Spleen (tissue), 11 donors: ENCODE data around the gene MRPL49. TPM values are rescaled to one million over a fixed set of nuclear protein-coding genes. Genes with fewer than 3 reads are reported as not detected.
"Not testable (repeated sequence)": the region's sequence is repeated elsewhere in the genome, so short reads cannot be mapped to it uniquely, and the experiment has no call there.

Source experiments
- DNase-seq: peaks from one replicate; pipeline ENCODE4 v3.0.0-alpha.2; 2020
- H3K27ac ChIP-seq, 8 donors: fragments of 200-600 bp; sonication (generic) in 7 of 8; 1 replicate in 4 of 8; 2 replicates in 4 of 8; pipeline versions ENCODE4 v1.5.0 to v1.8.0; 2016 to 2021; ENCODE audit warnings: inconsistent platforms in 4 of 8, mild to moderate bottlenecking in 4 of 8, moderate library complexity in 1 of 8
- H3K27me3 ChIP-seq, 7 donors: fragments of 200-600 bp; sonication (generic) in 6 of 7; replicated peaks in 1 of 7; 1 replicate in 4 of 7; 2 replicates in 3 of 7; pipeline versions ENCODE4 v1.5.0 to v1.8.0; 2016 to 2021; ENCODE audit warnings: inconsistent platforms in 3 of 7, mild to moderate bottlenecking in 1 of 7
- H3K36me3 ChIP-seq, 6 donors: fragments of 200-600 bp; sonication (generic) in 5 of 6; 1 replicate in 4 of 6; 2 replicates in 2 of 6; pipeline versions ENCODE4 v1.5.0 to v1.8.0; 2016 to 2021; ENCODE audit warnings: inconsistent platforms in 2 of 6
- H3K4me1 ChIP-seq, 6 donors: fragments of 200-600 bp; sonication (generic) in 5 of 6; 1 replicate in 3 of 6; 2 replicates in 3 of 6; pipeline versions ENCODE4 v1.5.0 to v1.8.0; 2016 to 2021; ENCODE audit warnings: inconsistent platforms in 3 of 6
- H3K4me3 ChIP-seq, 8 donors: fragments of 200-600 bp; sonication (generic) in 7 of 8; 1 replicate in 4 of 8; 2 replicates in 4 of 8; pipeline versions ENCODE4 v1.5.0 to v1.8.0; 2016 to 2021; ENCODE audit warnings: inconsistent platforms in 4 of 8, mild to moderate bottlenecking in 4 of 8, moderate library complexity in 2 of 8
- H3K9me3 ChIP-seq, 8 donors: fragments of 200-600 bp; sonication (generic) in 7 of 8; 1 replicate in 4 of 8; 2 replicates in 4 of 8; pipeline versions ENCODE4 v1.5.0 to v1.8.0; 2016 to 2021; ENCODE audit warnings: inconsistent platforms in 4 of 8
- POLR2A ChIP-seq, 3 donors: fragments of 450-650 bp; IDR thresholded peaks; one replicate each; pipeline ENCODE4 v1.5.1; 2017; ENCODE audit warnings: antibody characterized with exemption in 3 of 3, mild to moderate bottlenecking in 1 of 3
- POLR2AphosphoS5 ChIP-seq, 3 donors: sonication (generic); formaldehyde crosslinking; IDR thresholded peaks; one replicate each; pipeline ENCODE4 v1.5.1; 2017; ENCODE audit warnings: antibody characterized with exemption in 3 of 3
- WGBS, 5 donors: extraction: QIAGEN DNeasy Blood & Tissue Kit in 3 of 5; methylation state at CpG; one replicate each; pipeline versions ENCODE4 v1.1.5 to v1.1.7; 2013 to 2018; 5-methylcytosine and 5-hydroxymethylcytosine counted together
- intact Hi-C: fragments of 100-400 bp; cut with DNase I; formaldehyde crosslinking; loops from one replicate; pipeline ENCODE4 v1.15.0; 2023; ENCODE audit warnings: low total_unique reads
- polyA plus RNA-seq, 3 donors: library from polyadenylated mRNA; stranded (reverse); fragments of 200-250 nt; gene quantifications; one replicate each; pipeline ENCODE4 v1.2.1, GENCODE V29; 2013
- total RNA-seq, 7 donors: library from RNA; depleted of rRNA in 3 of 7; stranded (reverse); fragments of >200 nt in 3 of 7; fragmentation: NEBNext Ultra II Directional in 4 of 7; extraction: Animal tissue kit (Norgen Biotek cat#: 25700) in 4 of 7; gene quantifications; one replicate each; pipeline versions ENCODE4 v1.1.0 to v1.2.1, GENCODE V29; 2016 to 2021
- TF ChIP-seq, protein P1 (sequence below), 11 experiments: fragments of 200-600 bp in 7 of 11; fragments of 450-650 bp in 4 of 11; sonication (generic) in 4 of 11; IDR thresholded peaks in 8 of 11; conservative IDR thresholded peaks in 3 of 11; 1 replicate in 7 of 11; 2 replicates in 4 of 11; pipeline versions ENCODE4 v1.4.0 to v1.8.0; 2016 to 2021; ENCODE audit warnings: antibody characterized with exemption in 11 of 11, inconsistent platforms in 4 of 11, mild to moderate bottlenecking in 1 of 11
- donor health status: healthy with polysubstance abuse.
- donor health status: DM: no; HTN: no; CAD: no; lungs with moderate emphysema.
- donor health status: DM: no; HTN: no; CAD: no.
- donor health status: Bipolar disorder and iron deficiency.
- donor health status: healthy.
- donor health status: DM: no; HTN: no; CAD: no.
- donor health status: DM: yes; HTN: yes; CAD: no.

MRPL49 gene
- total and polyA plus RNA-seq, 10 donors, result 20.0 to 51.2 (median 40.1) TPM

DNA sequence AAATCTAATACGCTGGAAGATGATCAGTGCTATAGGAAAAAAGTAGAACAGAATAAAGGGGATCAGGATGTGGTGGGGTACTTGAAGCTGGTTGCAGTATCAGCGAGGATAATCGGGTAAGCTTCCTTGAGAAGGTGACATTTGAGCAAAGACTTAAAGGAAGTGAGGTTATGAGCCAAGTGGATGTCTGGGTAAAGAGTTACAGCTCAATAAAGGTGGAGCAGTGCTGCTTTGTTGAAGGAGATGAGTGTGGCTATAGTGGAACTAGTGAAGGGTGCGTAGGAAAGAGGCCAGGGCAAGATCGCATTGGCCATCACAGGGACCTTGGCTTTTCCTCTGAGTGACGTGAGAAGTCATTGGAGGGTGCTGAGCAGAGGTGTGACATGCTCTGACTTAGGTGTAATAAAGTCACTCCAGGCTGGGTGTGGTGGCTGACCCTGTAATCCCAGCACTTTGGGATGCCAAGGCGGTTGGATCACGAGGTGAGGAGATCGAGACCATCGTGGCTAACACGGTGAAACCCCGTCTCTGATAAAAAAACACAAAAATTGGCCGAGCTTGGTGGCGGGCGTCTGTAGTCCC, 14.5 kb downstream of the MRPL49 start:
- TF ChIP-seq, protein P1, sequence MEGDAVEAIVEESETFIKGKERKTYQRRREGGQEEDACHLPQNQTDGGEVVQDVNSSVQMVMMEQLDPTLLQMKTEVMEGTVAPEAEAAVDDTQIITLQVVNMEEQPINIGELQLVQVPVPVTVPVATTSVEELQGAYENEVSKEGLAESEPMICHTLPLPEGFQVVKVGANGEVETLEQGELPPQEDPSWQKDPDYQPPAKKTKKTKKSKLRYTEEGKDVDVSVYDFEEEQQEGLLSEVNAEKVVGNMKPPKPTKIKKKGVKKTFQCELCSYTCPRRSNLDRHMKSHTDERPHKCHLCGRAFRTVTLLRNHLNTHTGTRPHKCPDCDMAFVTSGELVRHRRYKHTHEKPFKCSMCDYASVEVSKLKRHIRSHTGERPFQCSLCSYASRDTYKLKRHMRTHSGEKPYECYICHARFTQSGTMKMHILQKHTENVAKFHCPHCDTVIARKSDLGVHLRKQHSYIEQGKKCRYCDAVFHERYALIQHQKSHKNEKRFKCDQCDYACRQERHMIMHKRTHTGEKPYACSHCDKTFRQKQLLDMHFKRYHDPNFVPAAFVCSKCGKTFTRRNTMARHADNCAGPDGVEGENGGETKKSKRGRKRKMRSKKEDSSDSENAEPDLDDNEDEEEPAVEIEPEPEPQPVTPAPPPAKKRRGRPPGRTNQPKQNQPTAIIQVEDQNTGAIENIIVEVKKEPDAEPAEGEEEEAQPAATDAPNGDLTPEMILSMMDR (IDR thresholded peaks at IDR 0.05 in 8 of 11, conservative IDR thresholded peaks at IDR 0.05 in 3 of 11), result no peak
- TF ChIP-seq POLR2AphosphoS5 (IDR thresholded peaks at IDR 0.05) (no peak), POLR2A (IDR thresholded peaks at IDR 0.05) (no peak)
- DNase-seq, result peak; percentile 42
- H3K27me3 ChIP-seq, result no peaks in the 10 kb centered on the region
- intact Hi-C loops, result no loop called here
- H3K9me3 ChIP-seq, result no peaks in the 10 kb centered on the region
- H3K36me3 ChIP-seq, result peaks cover under 1 to 15% (median 12%) of the 10 kb centered on the region in 6 donors
- peaks cover 24 to 49% (median 35%) of the 10 kb centered on the region in 6 donors for H3K4me1 ChIP-seq
- no peak overlapping the region for H3K27ac ChIP-seq
- no peak overlapping the region for H3K4me3 ChIP-seq
- 89 to 92% (median 90%) methylated on average over 15 of the region's 15 CpGs for WGBS, 5 donors

DNA sequence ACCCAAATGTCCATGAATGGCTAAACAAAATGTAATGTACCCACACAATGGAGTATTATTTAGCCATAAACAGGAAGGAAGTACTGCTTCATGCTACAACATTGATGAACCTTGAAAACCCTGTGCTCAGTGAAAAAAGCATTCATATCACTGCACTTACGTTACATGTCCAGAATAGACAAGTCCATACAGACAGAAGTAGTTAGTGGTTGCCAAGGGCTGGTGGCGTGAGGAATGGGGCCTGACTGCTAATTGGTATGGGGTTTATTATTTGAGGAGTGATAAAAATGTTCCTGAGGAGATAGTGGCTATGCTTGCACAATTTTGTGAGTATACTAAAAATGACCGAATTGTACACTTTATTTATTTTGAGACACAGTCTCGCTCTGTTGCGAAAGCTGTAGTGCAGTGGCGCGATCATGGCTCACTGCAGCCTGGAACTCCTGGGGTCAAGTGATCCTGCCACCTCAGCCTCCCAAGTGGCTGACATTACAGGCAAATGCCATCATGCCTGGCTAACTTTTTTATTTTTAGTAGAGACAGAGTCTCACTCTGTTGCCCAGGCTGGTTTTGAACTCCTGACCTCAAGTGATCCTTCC, 19.9 kb downstream of the MRPL49 start:
- Histone ChIP-seq H3K9me3 (peaks cover 0 to under 1% (median 0%) of the 10 kb centered on the region in 8 donors), H3K27ac (no peak overlapping the region), H3K4me1 (peaks cover 0 to 22% (median 0%) of the 10 kb centered on the region in 6 donors), H3K4me3 (no peak overlapping the region), H3K36me3 (no peaks in the 10 kb centered on the region), H3K27me3 (no peaks in the 10 kb centered on the region)
- no peak for DNase-seq
- TF ChIP-seq POLR2A (IDR thresholded peaks at IDR 0.05) (no peak), POLR2AphosphoS5 (IDR thresholded peaks at IDR 0.05) (no peak)
- TF ChIP-seq, protein P1 (IDR thresholded peaks at IDR 0.05 in 8 of 11, conservative IDR thresholded peaks at IDR 0.05 in 3 of 11), result no peak
- intact Hi-C loops, result no loop called here
- WGBS, 5 donors, result 60 to 84% (median 67%) methylated on average over 7 of the region's 7 CpGs

DNA sequence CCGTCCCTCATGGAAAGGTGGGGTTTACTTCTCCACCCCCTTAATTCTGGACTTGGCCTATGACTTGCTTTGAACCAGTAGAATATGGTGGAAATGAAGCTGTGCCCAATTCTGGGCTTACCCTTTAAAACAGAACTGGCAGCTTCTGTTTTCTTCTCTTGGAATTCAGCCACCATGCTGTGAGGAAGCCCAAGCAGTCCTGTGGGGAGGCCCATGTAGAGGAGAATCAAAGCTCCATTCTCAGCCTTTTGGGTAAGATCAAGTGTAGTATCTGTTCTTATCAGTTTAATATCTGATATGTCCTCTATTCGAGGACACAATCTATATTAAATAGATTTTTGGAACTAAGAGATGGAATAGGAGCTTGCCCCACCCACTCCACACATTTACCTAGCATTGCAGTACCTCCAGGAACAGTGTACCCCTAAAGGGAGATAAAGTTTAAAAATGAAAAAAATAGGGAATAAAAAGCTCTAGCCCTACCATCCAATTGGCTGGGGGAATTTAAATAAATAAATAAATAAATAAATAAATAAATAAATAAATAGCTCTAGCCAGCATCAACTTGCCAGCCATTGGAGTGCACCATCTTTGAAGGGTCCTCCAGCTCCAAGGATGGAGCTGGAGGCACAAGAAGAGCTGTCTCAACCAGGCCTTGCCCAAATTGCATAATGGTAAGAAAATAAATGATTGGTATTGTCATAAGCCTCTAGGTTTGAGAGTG, 25.4 kb downstream of the MRPL49 start:
- H3K27me3 ChIP-seq, result no peaks in the 10 kb centered on the region
- no peak overlapping the region for H3K4me3 ChIP-seq
- peaks cover 0 to 47% (median 17%) of the 10 kb centered on the region in 6 donors for H3K4me1 ChIP-seq
- no peak for TF ChIP-seq POLR2AphosphoS5 (IDR thresholded peaks at IDR 0.05)
- TF ChIP-seq, protein P1 (IDR thresholded peaks at IDR 0.05 in 8 of 11, conservative IDR thresholded peaks at IDR 0.05 in 3 of 11), result no peak
- TF ChIP-seq POLR2A (IDR thresholded peaks at IDR 0.05), result no peak
- peaks cover 0 to 8% (median 0%) of the 10 kb centered on the region in 8 donors for H3K9me3 ChIP-seq
- DNase-seq, result no peak
- no peak overlapping the region for H3K27ac ChIP-seq
- H3K36me3 ChIP-seq, result no peaks in the 10 kb centered on the region
- intact Hi-C loops, result no loop called here
- 77 to 97% (median 88%) methylated on average over 2 of the region's 2 CpGs for WGBS, 5 donors

DNA sequence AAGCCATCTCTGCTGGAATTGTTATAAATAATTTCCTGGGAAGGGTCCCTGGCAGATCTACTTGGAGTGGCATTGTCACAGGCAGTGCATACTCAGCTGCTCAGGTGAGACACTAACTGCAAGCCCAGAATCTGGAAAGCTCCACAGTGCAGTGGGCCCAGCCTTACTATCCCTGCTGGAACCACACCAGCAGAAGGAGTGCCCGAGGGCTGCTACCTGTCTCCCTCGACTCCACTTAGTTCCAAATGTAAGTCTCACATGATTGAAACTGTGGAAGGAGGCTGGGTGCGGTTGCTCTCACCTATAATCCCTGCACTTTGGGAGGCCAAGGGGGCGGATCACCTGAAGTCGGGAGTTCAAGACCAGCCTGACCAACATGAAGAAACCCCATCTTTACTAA, 26.5 kb downstream of the MRPL49 start:
- peak; percentile 39 for DNase-seq
- Histone ChIP-seq H3K36me3 (no peaks in the 10 kb centered on the region), H3K4me3 (no peak overlapping the region), H3K9me3 (peaks cover 0 to 8% (median 0%) of the 10 kb centered on the region in 8 donors), H3K27ac (no peak overlapping the region), H3K27me3 (no peaks in the 10 kb centered on the region), H3K4me1 (peaks cover 0 to 47% (median 17%) of the 10 kb centered on the region in 6 donors)
- TF ChIP-seq POLR2AphosphoS5 (IDR thresholded peaks at IDR 0.05), result no peak
- TF ChIP-seq POLR2A (IDR thresholded peaks at IDR 0.05), result no peak
- TF ChIP-seq, protein P1 (IDR thresholded peaks at IDR 0.05 in 8 of 11, conservative IDR thresholded peaks at IDR 0.05 in 3 of 11), result no peak
- intact Hi-C loops, result no loop called here
- WGBS, 5 donors, result 76 to 92% (median 87%) methylated on average over 5 of the region's 5 CpGs

DNA sequence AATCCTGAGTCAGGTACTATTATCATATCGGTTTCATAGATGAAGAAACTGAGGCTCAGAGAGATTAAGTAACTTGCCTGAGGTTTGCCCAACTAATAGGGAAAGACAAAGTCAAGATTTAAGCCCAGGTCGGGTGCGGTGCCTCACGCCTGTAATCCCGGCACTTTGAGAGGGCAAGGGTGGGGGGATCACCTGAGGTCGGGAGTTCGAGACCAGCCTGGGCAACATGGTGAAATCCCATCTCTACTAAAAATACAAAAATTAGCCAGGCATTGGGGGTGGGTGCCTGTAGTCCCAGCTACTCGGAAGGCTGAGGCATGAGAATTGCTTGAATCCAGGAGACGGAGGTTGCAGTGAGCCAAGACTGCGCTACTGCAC, 28.0 kb downstream of the MRPL49 start:
- H3K36me3 ChIP-seq, H3K27me3 ChIP-seq, DNase-seq, intact Hi-C loops, H3K9me3 ChIP-seq, H3K4me3 ChIP-seq: not testable (repeated sequence)
- peaks cover 0 to 47% (median 17%) of the 10 kb centered on the region in 6 donors for H3K4me1 ChIP-seq
- peak overlapping the region in 7 of 8 donors; percentile 17 to 76 (median 58) for H3K27ac ChIP-seq
- 67 to 79% (median 76%) methylated on average over 10 of the region's 10 CpGs for WGBS, 5 donors
